IMR-90 (cell line): Measurements from ENCODE around the gene SIX5. TPM values are rescaled to one million over a fixed set of nuclear protein-coding genes. Genes with fewer than 3 reads are reported as not detected.

Experiments used
- ATAC-seq: fragments of 200-7000 bp; cut with Tn5 transposase; 2 replicates; pipeline ENCODE4 v1.9.1; 2020; ENCODE audit warnings: low read depth, mild to moderate bottlenecking, moderate library complexity
- BruUV-seq: library from RNA; stranded (reverse); fragments of 400-500 nt; replicated peaks from 2 replicates; lab custom pipeline; 2021; lab: Mats Ljungman, UMichigan
- CTCF ChIA-PET: fragments of 300-600 bp; formaldehyde crosslinking; extraction: SDS; loops from one replicate; lab custom pipeline; 2021; ENCODE audit warnings: antibody characterized with exemption; lab: Yijun Ruan, JAX
- POLR2A ChIA-PET: fragments of 300-600 bp; sonication (Branson Sonifier 250); formaldehyde crosslinking; loops from one replicate; lab custom pipeline; 2022; ENCODE audit warnings: antibody characterized with exemption; ENCODE audit not compliant: unreplicated experiment; lab: Charles Lee
- DNase-seq: peaks from one replicate; pipeline ENCODE4 v3.0.0; 2013
- H2AFZ ChIP-seq: replicated peaks from 2 replicates; pipeline ENCODE3; 2013; ENCODE audit warnings: low read length, mild to moderate bottlenecking; ENCODE audit not compliant: poor library complexity
- H2AK5ac ChIP-seq: 2 replicates; pipeline ENCODE4 v1.6.1; 2013; ENCODE audit warnings: low read depth, low read length, inconsistent platforms
- H2AK9ac ChIP-seq: replicated peaks from 2 replicates; pipeline ENCODE3; 2013; ENCODE audit warnings: mild to moderate bottlenecking, low read depth, low read length, moderate library complexity; ENCODE audit not compliant: poor library complexity
- H2BK120ac ChIP-seq: 2 replicates; pipeline ENCODE4 v1.6.1; 2013; ENCODE audit warnings: low read depth, low read length, inconsistent platforms
- H2BK15ac ChIP-seq: 3 replicates; pipeline ENCODE4 v1.6.1; 2013; ENCODE audit warnings: low read depth, low read length, inconsistent platforms
- H2BK20ac ChIP-seq: 2 replicates; pipeline ENCODE4 v1.6.1; 2013; ENCODE audit warnings: low read depth, mild to moderate bottlenecking, inconsistent platforms, low read length, moderate library complexity
- H2BK5ac ChIP-seq: 2 replicates; pipeline ENCODE4 v1.6.1; 2013; ENCODE audit warnings: mild to moderate bottlenecking, low read depth, low read length, inconsistent platforms; ENCODE audit not compliant: poor library complexity, severe bottlenecking
- H3K14ac ChIP-seq: replicated peaks from 2 replicates; pipeline ENCODE4 v1.6.1; 2013; ENCODE audit warnings: low read depth, low read length, inconsistent platforms
- H3K18ac ChIP-seq: 2 replicates; pipeline ENCODE4 v1.6.1; 2013; ENCODE audit warnings: low read depth, low read length, control low read depth
- H3K23ac ChIP-seq: 2 replicates; pipeline ENCODE4 v1.6.1; 2013; ENCODE audit warnings: low read depth, low read length, inconsistent platforms
- H3K27ac ChIP-seq: 2 replicates; pipeline ENCODE4 v1.5.1; 2013; ENCODE audit warnings: mild to moderate bottlenecking, control low read depth, low read length; ENCODE audit not compliant: insufficient read depth
- H3K27me3 ChIP-seq: 2 replicates; pipeline ENCODE4 v1.6.1; 2013; ENCODE audit warnings: low read length; ENCODE audit not compliant: control insufficient read depth, insufficient read depth
- H3K36me3 ChIP-seq: 2 replicates; pipeline ENCODE4 v1.6.1; 2013; ENCODE audit warnings: low read length, mixed read lengths; ENCODE audit not compliant: control insufficient read depth, insufficient read depth
- H3K4ac ChIP-seq: 2 replicates; pipeline ENCODE4 v1.6.1; 2013; ENCODE audit warnings: low read depth, low read length, inconsistent platforms
- H3K4me1 ChIP-seq: 2 replicates; pipeline ENCODE4 v1.6.1; 2013; ENCODE audit warnings: low read length, mixed read lengths; ENCODE audit not compliant: control insufficient read depth, insufficient read depth
- H3K4me2 ChIP-seq: 2 replicates; pipeline ENCODE4 v1.6.1; 2013; ENCODE audit warnings: low read depth, mild to moderate bottlenecking, control low read depth, low read length, moderate library complexity
- H3K4me3 ChIP-seq: 2 replicates; pipeline ENCODE4 v1.5.1; 2013; ENCODE audit warnings: low read depth, mild to moderate bottlenecking, control low read depth, low read length, moderate library complexity; ENCODE audit not compliant: insufficient read depth
- H3K56ac ChIP-seq: 2 replicates; pipeline ENCODE4 v1.6.1; 2013; ENCODE audit warnings: low read length, inconsistent platforms; ENCODE audit not compliant: insufficient read depth; ENCODE audit errors: extremely low read depth
- H3K79me1 ChIP-seq, 2 experiments: 2 replicates each; pipeline ENCODE4 v1.6.1; 2013; ENCODE audit warnings: low read length in 2 of 2, inconsistent platforms in 1 of 2, low read depth in 1 of 2
- H3K9ac ChIP-seq: 2 replicates; pipeline ENCODE4 v1.6.1; 2013; ENCODE audit warnings: low read depth, low read length, control low read depth
- H3K9me1 ChIP-seq: 2 replicates; pipeline ENCODE4 v1.6.1; 2013; ENCODE audit warnings: low read length, inconsistent platforms; ENCODE audit not compliant: insufficient read depth
- H3K9me3 ChIP-seq: 2 replicates; pipeline ENCODE4 v1.6.1; 2013; ENCODE audit warnings: low read length; ENCODE audit not compliant: control insufficient read depth, insufficient read depth
- H4K20me1 ChIP-seq: 2 replicates; pipeline ENCODE4 v1.6.1; 2013; ENCODE audit warnings: low read length, inconsistent platforms; ENCODE audit not compliant: insufficient read depth
- H4K5ac ChIP-seq: 2 replicates; pipeline ENCODE4 v1.6.1; 2013; ENCODE audit warnings: mild to moderate bottlenecking, low read depth, low read length, control low read depth
- H4K8ac ChIP-seq, 2 experiments: 2 replicates each; pipeline ENCODE4 v1.6.1; 2013; ENCODE audit warnings: low read depth in 2 of 2, low read length in 2 of 2, control low read depth in 1 of 2, inconsistent platforms in 1 of 2
- H4K91ac ChIP-seq: 2 replicates; pipeline ENCODE4 v1.6.1; 2013; ENCODE audit warnings: low read depth, low read length, inconsistent platforms; ENCODE audit not compliant: insufficient read depth
- MAZ ChIP-seq: IDR thresholded peaks from 2 replicates; pipeline ENCODE4 v1.6.1; 2012; ENCODE audit warnings: low read depth, mild to moderate bottlenecking, low read length, improper control_type of control experiment, moderate library complexity, borderline replicate concordance
- MXI1 ChIP-seq: IDR thresholded peaks from 2 replicates; pipeline ENCODE4 v1.6.1; 2012; ENCODE audit warnings: low read depth, mild to moderate bottlenecking, low read length, moderate library complexity, borderline replicate concordance
- WGBS, 2 experiments: methylation state at CpG; one replicate each; pipeline versions ENCODE4 v1.1.5 to v1.1.7; 2013; ENCODE audit warnings: missing lambda C conversion rate in 2 of 2; ENCODE audit not compliant: insufficient read length in 1 of 2; ENCODE audit errors: extremely low coverage in 2 of 2; 5-methylcytosine and 5-hydroxymethylcytosine counted together
- dilution Hi-C: fragments of 300-500 bp; cut with HindIII; formaldehyde crosslinking; loops from one replicate; pipeline ENCODE4 v1.14.3; 2018; ENCODE audit warnings: low sequenced_read_pairs; ENCODE audit not compliant: unreplicated experiment
- in situ Hi-C: fragments of 300-500 bp; cut with MboI; formaldehyde crosslinking; loops from 3 replicates; pipeline ENCODE4 v1.14.3; 2019; ENCODE audit warnings: low sequenced_read_pairs, inconsistent platforms, mixed read lengths
- intact Hi-C: fragments of 100-400 bp; cut with micrococcal nuclease; formaldehyde crosslinking; loops from 2 replicates; pipeline ENCODE4 v1.10.0; 2022
- polyA plus RNA-seq, 3 experiments: library from polyadenylated mRNA; depleted of rRNA; stranded (reverse); fragments of >200 nt; gene quantifications; 2 replicates each; pipeline ENCODE4 v1.2.3, GENCODE V29; 2012; ENCODE audit warnings: low replicate concordance in 1 of 3
- total RNA-seq: library from RNA; depleted of rRNA; stranded (reverse); fragments of >200 nt; gene quantifications from 2 replicates; pipeline ENCODE4 v1.2.3, GENCODE V29; 2012

Gene SIX5
- total and polyA plus RNA-seq, 2 of the 4 experiments (the other 2 are of a cell fraction) = 0.90 to 15.5 TPM

DNA sequence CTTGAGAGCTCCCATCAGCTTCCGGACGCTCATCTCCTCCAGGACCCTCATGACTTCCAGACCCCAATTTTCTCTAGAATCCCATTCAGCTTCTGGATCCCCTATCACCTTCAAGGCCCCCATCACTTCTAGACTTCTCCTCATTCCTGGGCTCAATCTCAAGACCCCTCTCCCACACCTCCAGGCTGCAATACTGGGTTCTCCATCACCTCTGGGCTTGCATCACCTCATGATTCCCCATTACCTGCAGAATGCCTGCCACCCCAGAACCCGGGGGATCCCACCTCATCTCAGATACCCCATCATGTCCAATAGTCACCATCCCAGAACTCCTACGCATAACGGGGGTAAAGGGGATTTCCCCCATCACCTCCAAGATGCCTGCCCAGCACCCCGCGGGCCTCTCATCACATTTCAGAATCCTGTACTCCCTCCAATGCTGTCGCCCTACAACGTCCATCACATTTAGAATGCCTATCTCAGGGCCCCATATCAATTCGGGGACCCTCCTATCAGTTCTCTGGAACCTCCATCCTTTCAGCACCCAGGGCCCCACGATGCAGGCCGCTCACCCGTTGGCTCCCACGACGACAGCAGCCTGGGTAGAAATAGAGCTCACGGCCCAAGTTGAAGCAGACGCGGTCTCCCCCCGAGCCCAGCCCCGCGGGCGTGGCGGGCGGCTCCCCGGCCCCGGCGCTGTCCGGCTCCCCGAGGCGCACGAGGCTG is 22.9 kb upstream of the SIX5 start:
- H3K79me1 ChIP-seq = peaks cover 13 to 48% of the 10 kb centered on the region in 2 experiments
- H3K4me1 ChIP-seq = peaks cover 6% of the 10 kb centered on the region
- peak overlapping the region; percentile 86 for H3K4ac ChIP-seq
- peaks cover 28% of the 10 kb centered on the region for H3K36me3 ChIP-seq
- ChIA-PET CTCF (interaction anchor here (0.6 kb wide), 1 partner anchor 21 kb away, joined by 4 read pairs; no protein-coding TSS in a partner anchor), POLR2A (interaction anchor here (0.5 kb wide), 1 partner anchor 9 kb away, joined by 8 read pairs; the partner anchor contains the start of gene DMPK)
- no TSS peak for BruUV-seq
- in situ Hi-C loops (no loop called here), dilution Hi-C loops (no loop called here), intact Hi-C loops (no loop called here)
- TF ChIP-seq MXI1 (peak; percentile 42; the same call in 1 of the 2 replicates), MAZ (no peak)
- H3K18ac ChIP-seq = no peak overlapping the region
- peak overlapping the region; percentile 94 for H3K14ac ChIP-seq
- H3K4me2 ChIP-seq = peak overlapping the region; percentile 98
- H4K20me1 ChIP-seq = peaks cover 4% of the 10 kb centered on the region; the same call in 1 of the 2 replicates
- peak overlapping the region; percentile 77 for H2BK5ac ChIP-seq
- peak overlapping the region; percentile 70 for H4K91ac ChIP-seq
- H3K27ac ChIP-seq = peak overlapping the region; percentile 84
- peak overlapping the region; percentile 36; the same call in 1 of the 2 replicates for H2BK120ac ChIP-seq
- peak overlapping the region; percentile 90 for H3K23ac ChIP-seq
- peak overlapping the region; percentile 94 for H2AFZ ChIP-seq
- H4K5ac ChIP-seq = peak overlapping the region; percentile 6; the same call in 1 of the 2 replicates
- H3K9me3 ChIP-seq = no peaks in the 10 kb centered on the region
- H2AK5ac ChIP-seq = peak overlapping the region; percentile 98
- H3K4me3 ChIP-seq = peak overlapping the region; percentile 82
- ATAC-seq = peak; percentile 48; the same call in 1 of the 2 replicates
- peak overlapping the region; percentile 50 to 84; a peak in 2 of 4 replicates for H4K8ac ChIP-seq
- H2BK20ac ChIP-seq = no peak overlapping the region
- H3K56ac ChIP-seq = peak overlapping the region; percentile 83
- WGBS, 2 experiments = 11% methylated on average over 15 of the region's 31 CpGs; no CpG with 5 or more reads in 1 of the 2 experiments
- no peak for DNase-seq
- H3K9me1 ChIP-seq = peaks cover 5% of the 10 kb centered on the region
- H2BK15ac ChIP-seq = no peak overlapping the region
- H3K9ac ChIP-seq = peak overlapping the region; percentile 90
- peak overlapping the region; percentile 95 for H2AK9ac ChIP-seq
- H3K27me3 ChIP-seq = no peaks in the 10 kb centered on the region
